ENCODE measurements around the gene EFNB3.

Gene EFNB3, protein sequence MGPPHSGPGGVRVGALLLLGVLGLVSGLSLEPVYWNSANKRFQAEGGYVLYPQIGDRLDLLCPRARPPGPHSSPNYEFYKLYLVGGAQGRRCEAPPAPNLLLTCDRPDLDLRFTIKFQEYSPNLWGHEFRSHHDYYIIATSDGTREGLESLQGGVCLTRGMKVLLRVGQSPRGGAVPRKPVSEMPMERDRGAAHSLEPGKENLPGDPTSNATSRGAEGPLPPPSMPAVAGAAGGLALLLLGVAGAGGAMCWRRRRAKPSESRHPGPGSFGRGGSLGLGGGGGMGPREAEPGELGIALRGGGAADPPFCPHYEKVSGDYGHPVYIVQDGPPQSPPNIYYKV

DNA sequence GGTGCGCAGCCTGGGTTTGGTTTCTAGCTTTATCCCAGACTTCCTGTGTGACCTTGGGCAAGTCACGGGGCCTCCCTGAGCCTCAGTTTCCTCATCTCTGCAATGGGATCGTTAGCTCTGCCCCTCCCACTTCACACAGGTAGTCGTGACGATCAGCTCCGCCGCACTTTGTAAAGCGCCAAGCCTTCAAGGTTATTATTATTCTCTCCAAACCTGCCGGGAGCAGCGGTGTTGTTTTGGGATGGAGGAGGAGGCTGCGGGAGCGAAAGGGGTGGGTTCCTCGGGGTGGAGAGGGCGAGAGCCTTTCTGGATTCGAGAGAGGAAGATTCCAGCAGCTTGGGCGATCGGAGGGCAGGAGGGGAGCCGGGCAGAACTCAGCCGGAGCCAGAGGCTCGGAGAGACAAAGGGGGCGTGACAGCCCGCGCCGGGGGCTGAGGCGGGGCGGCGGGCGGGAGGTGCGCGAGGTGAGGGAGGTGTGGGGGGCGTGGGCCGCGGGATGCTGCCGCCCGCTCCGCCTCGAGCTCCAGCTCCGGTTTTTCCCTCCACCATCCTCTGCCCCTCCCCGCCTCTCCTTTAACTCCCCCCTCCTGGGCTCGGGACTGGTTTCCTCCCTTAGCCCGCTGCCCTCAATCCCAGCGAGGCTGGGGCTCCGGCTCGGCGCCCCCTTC, at the start of gene EFNB3:
TSS of gene EFNB3 (plus strand) at position 602 of the 668 bp plus-strand sequence. CDS start 397 bp downstream, outside the sequence.
- no peak for TF ChIP-seq GATA3 (IDR thresholded peaks at IDR 0.05; ENCODE audit: low read depth, low read length)
- no peak for TF ChIP-seq GATA2 (IDR thresholded peaks at IDR 0.05; ENCODE audit: low read depth, low read length)

DNA sequence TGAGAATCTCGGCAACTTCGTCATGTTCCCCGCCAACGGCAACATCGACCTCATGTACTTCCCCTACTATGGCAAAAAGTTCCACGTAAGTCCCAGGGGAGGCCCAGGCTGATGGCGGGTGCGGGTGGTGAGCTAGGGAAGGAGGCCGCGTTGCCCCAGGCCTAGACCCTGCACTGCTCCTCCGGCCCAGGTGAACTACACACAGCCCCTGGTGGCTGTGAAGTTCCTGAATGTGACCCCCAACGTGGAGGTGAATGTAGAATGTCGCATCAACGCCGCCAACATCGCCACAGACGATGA, 49.5 kb upstream of the EFNB3 start:
- TF ChIP-seq GATA2 (IDR thresholded peaks at IDR 0.05; ENCODE audit: low read depth, low read length) (no peak), GATA3 (IDR thresholded peaks at IDR 0.05; ENCODE audit: low read depth, low read length) (no peak)

DNA sequence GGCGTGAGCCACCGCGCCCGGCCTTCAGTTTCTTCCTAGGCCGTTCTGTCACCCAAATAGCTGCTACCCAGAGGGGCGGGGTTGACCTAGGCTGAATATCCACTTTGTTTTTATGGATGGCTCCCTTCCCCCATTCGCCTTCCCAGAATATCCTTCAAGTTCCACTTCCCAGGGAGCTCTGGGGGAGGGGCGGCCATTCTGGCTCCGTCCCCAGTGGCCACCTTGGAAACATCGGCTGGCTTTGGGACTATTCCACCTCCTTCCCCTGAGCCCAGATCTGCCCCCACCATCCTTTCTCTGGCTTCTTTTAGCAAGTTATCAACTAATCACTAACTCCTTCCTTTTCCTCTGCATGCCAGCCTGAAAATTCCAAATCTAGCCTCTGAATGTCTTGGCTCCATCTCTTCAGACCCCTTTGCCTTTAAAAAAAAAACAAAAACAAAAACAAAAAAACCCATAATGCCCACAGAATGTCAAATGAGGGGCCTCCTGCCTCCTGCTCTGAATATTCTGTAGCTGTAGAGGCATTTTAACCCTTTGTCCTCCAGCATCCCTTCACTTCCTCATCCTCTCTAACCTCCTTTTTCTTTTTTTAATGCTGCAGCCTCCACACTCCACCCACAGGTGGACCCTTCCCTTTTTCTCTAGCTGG, 47.9 kb upstream of the EFNB3 start:
- TF ChIP-seq GATA3 (IDR thresholded peaks at IDR 0.05; ENCODE audit: low read depth, low read length) = no peak
- TF ChIP-seq GATA2 (IDR thresholded peaks at IDR 0.05; ENCODE audit: low read depth, low read length) = no peak

DNA sequence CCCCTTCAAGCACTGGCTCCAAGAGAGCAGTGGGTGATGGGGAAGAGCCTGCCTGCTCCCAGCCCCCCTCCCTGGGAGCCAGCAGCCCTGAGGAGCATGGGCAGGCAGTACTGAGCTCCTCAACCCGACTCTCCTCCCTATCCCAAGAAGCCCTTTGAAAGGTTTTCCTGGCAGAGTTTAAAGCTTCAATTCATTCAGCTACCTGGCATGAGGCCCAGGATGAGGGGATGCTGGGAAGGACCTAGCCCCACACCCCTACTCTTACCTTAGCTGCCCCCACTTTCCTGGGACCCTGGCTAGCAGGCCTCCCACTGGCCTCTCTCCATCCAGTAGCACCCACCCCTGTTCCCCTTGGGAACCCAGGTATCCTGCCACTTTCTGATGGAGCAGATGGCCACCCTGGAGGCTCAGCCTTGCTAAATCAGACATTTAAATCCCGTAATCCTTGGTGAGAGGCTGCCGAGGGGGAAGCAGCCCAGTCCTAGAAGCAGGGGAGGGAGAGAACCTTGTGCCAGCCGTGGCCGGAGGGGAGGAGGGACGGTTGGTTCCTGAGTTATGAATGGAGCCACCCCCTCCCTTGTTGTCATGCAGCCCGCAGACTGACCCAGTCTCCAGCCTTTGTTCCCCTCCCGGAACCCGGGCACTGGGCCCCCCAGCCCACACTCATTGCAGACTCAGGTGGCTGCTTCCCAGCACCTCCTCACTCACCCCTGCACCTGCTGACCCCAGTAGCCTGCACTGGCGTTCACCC, 37.2 kb upstream of the EFNB3 start:
- no peak for TF ChIP-seq GATA3 (IDR thresholded peaks at IDR 0.05; ENCODE audit: low read depth, low read length)
- TF ChIP-seq GATA2 (IDR thresholded peaks at IDR 0.05; ENCODE audit: low read depth, low read length) = no peak

DNA sequence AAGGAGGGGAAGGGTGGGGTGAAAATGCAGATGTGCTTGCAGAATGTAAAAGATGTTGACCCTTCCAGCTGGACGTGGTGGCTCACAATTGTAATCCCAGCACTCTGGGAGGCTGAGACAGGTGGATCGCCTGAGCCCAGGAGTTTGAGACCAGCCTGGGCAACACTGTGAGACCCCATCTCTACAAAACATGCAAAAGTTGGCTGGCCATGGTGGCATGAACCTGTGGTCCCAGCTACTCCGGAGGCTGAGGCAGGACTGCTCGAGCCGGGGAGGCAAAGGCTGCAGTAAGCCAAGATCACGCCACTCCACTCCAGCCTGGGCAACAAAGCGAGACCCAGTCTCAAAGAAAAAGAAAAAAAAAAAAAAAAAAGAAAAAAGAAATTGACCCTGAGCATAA, 36.5 kb upstream of the EFNB3 start:
- TF ChIP-seq GATA3 (IDR thresholded peaks at IDR 0.05; ENCODE audit: low read depth, low read length) (no peak), GATA2 (IDR thresholded peaks at IDR 0.05; ENCODE audit: low read depth, low read length) (no peak)

DNA sequence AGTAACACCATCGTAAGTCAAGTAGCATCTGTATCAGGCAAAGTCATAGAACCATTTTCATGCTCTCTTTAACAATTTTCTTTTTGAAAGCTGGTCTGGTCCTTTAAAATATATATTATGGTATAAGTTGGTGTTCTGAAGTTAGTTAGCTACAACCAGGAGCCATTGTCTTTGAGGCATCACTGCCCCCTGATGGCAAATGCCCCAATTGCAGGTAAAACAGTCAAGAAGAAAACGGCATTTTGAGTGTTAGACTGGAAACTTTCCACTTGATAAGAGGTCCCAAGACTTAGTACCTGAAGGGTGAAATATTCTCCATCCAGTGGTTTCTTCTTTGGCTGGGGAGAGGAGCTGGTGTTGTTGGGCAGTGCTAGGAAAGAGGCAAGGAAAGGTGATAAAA, 31.8 kb upstream of the EFNB3 start:
- no peak for TF ChIP-seq GATA3 (IDR thresholded peaks at IDR 0.05; ENCODE audit: low read depth, low read length)
- TF ChIP-seq GATA2 (IDR thresholded peaks at IDR 0.05; ENCODE audit: low read depth, low read length) = no peak

DNA sequence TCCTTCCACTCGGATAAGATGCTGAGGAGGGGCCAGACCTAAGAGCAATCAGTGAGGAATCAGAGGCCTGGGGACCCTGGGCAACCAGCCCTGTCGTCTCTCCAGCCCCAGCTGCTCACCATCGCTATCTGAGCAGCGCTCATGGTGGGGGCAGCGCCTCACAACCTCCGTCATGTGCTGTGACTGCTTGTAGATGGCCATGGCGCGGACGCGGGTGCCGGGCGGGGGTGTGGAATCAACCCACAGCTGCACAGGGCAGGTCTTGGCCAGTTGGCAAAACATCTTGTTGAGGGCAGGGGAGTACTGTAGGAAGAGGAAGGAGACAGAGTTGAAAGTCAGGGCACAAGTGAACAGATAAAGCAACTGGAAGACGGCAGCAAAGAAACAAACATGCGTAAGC, 30.1 kb upstream of the EFNB3 start:
- TF ChIP-seq GATA3 (IDR thresholded peaks at IDR 0.05; ENCODE audit: low read depth, low read length) (no peak), GATA2 (IDR thresholded peaks at IDR 0.05; ENCODE audit: low read depth, low read length) (no peak)

DNA sequence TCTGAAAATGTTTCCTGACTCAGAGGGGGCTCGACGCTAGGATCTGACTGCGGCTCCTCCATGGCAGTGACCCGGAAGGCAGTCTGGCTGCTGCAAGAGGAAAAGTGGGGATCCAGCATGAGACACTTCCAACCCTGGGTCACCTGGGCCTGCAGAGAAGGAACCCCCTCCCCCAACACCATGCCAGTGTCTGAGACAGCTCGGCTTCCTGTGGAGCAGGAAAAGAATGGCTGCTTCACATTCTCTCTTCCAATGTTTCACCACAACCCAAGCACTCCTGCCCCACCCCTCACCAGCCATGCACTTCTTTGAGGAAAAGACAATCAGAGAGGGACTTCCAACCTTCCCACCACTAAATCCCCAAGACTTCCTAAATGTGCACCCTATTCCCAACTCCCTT, 28.5 kb upstream of the EFNB3 start:
- no peak for TF ChIP-seq GATA3 (IDR thresholded peaks at IDR 0.05; ENCODE audit: low read depth, low read length)
- TF ChIP-seq GATA2 (IDR thresholded peaks at IDR 0.05; ENCODE audit: low read depth, low read length) = no peak

DNA sequence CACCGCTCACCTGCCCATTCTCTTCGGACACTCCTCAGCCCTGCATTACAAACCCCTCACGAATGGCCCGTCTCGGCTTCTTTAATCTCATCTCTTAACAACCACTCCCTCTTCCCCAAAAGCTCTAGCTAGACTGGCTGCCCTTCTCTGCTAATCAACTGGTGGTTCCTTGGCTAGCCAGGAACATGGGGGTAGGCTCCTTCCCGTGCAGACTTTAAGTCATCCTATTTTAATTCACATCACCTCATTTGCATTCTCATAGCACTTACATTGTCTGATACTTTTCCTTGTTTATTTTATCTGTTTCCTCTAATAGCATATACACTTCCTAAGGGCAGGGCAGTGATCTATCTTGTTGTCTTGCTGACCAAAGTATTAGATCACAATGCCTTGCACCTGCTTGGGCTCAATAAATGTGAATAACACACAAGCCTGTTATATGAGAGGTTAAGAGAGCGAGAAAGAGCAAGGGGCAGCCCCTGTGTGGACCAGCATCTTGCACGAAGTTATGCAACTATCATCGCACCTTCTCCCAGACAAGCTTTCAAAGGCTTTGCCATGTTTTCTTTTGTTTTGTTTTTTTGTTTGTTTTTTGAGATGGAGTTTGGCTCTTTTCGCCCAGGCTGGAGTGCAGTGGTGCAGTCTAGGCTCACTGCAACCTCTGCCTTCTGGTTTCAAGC, 27.5 kb upstream of the EFNB3 start:
- TF ChIP-seq GATA3 (IDR thresholded peaks at IDR 0.05; ENCODE audit: low read depth, low read length) = no peak
- TF ChIP-seq GATA2 (IDR thresholded peaks at IDR 0.05; ENCODE audit: low read depth, low read length) = no peak

DNA sequence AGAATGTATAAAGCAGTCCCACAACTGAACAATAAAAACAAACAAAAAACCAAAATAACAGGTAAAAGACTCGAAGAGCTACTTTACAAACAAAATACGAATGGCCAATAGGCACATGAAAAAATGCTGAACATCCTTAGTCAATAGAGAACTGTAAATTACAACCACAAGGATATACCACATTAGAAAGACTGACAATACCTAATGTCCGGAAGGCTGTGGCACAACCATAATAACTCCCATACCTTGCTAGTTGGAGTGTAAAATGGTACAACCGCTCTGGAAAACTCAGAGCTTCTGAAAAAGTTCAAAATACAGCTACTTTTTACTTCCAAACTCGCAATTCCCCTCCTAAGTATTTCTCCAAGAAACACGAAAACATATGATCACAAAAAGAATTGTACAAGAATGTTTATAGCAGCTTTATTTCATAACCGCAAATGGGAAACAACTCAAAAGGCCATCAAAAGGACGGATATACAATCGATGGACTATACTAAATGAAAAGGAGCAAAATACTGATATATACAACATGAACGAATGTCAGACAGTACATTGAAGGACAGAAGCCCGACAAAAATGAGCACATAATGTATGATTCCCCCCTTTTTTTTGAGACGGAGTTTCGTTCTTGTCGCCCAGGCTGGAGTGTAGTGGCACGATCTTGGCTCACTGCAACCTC, 20.0 kb upstream of the EFNB3 start:
- TF ChIP-seq GATA2 (IDR thresholded peaks at IDR 0.05; ENCODE audit: low read depth, low read length) = no peak
- no peak for TF ChIP-seq GATA3 (IDR thresholded peaks at IDR 0.05; ENCODE audit: low read depth, low read length)

DNA sequence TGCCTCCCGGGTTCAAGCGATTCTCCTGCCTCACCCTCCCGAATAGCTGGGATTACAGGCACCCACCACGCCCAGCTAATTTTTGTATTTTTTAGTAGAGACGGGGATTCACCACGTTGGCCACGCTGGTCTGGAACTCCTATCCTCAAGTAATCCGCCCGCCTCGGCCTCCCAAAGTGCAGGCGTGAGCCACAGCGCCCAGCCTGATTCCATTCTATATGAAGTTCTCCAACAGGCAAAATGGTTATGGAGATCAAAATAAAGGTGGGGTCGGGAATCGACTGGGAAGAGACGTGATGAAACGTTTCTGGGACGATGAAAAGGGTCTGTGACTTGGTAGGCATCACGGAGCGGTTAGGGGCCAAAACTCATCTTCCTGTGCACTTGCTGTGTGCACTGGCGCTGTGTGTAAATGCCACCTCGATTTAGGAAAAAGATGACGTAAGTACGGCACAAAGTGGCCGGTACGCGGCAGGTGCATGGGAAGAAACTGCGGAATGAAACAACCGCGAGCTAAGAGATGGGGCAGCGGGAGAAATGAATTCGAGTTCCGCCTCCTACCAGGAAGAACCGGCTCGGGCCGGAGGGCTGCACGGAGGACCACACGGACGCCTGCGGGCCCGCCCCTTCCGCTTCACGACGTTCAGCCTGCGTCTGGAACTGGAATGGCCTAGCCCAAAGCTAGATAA, 19.3 kb upstream of the EFNB3 start:
- TF ChIP-seq GATA2 (IDR thresholded peaks at IDR 0.05; ENCODE audit: low read depth, low read length) (no peak; the same call in 1 of the 2 replicates), GATA3 (IDR thresholded peaks at IDR 0.05; ENCODE audit: low read depth, low read length) (no peak)

DNA sequence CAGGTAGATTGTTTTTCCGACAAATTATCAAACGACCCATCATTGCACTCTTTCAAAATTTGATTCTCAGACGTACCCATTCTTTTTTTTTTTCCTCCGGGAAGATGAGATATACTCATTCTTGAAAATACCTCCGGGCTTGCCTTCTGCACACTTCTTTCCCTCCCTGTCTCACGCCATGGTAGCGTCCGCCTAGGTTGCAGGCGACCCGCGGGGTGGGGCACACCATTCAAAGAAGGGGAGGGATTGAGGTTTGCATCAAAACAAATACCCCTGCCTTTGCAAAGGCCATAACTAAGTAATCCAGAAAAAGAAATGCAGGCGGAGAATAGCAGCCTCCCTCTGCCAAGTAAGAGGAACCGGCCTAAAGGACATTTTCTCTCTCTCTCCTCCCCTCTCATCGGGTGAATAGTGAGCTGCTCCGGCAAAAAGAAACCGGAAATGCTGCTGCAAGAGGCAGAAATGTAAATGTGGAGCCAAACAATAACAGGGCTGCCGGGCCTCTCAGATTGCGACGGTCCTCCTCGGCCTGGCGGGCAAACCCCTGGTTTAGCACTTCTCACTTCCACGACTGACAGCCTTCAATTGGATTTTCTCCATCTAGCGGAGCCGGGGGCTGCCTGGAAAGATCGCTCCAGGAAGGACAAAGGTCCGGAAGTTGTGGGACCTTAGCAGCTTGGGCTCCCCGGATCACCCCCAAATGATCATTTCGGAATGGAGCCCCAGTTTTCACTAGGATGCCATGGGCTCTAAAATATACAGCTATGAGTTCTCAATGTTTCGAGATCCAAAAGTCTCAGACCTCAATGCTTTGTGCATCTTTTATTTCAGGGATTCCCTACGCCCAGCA, 18.6 kb upstream of the EFNB3 start:
- TF ChIP-seq GATA2 (IDR thresholded peaks at IDR 0.05; ENCODE audit: low read depth, low read length) = no peak
- TF ChIP-seq GATA3 (IDR thresholded peaks at IDR 0.05; ENCODE audit: low read depth, low read length) = no peak
